ENCODE results near the gene CDC42SE2. TPM values are rescaled to one million over a fixed set of nuclear protein-coding genes. Genes with fewer than 3 reads are reported as not detected.

The CDC42SE2 gene
- total RNA-seq, 6 experiments from 2014 or later: 10.3 to 19.8 (median 15.0) TPM

GRCh38 chr5:131418846-131419245 is 155.0 kb downstream of the CDC42SE2 start:
- whole genome bisulfite sequencing (ENCODE audit: insufficient coverage, low coverage, low lambda C conversion rate, missing lambda C conversion rate): 87% methylated on average over 7 of the region's 7 CpGs
- TF ChIP-seq POLR2A (IDR thresholded peaks at IDR 0.05) (no peak), CTCF (IDR thresholded peaks at IDR 0.05) (no peak)

GRCh38 chr5:131419877-131420276 is 156.0 kb downstream of the CDC42SE2 start:
- Histone ChIP-seq H3K4me1 (no peaks in the 10 kb centered on the region), H3K4me3 (no peak overlapping the region), H3K36me3 (no peaks in the 10 kb centered on the region), H3K27me3 (no peaks in the 10 kb centered on the region), H3K9me3 (no peaks in the 10 kb centered on the region), H3K27ac (no peak overlapping the region)
- no peak for TF ChIP-seq POLR2A (IDR thresholded peaks at IDR 0.05)
- no peak for TF ChIP-seq CTCF (IDR thresholded peaks at IDR 0.05)
- ATAC-seq: no peak
- 90% methylated on average over 4 of the region's 4 CpGs for WGBS (ENCODE audit: insufficient coverage, low coverage, low lambda C conversion rate, missing lambda C conversion rate)
- DNase-seq: no peak
- intact Hi-C loops (cut with DNase I): no loop called here

More at GRCh38 chr5:131418846-131419245, 155.0 kb downstream of the CDC42SE2 start:
- DNase-seq (no peak), ATAC-seq (no peak)
- no peaks in the 10 kb centered on the region for H3K27me3 ChIP-seq
- no peaks in the 10 kb centered on the region for H3K9me3 ChIP-seq
- intact Hi-C loops (cut with DNase I): no loop called here
- H3K4me1 ChIP-seq: no peaks in the 10 kb centered on the region
- H3K36me3 ChIP-seq: no peaks in the 10 kb centered on the region
- H3K27ac ChIP-seq: no peak overlapping the region
- no peak overlapping the region for H3K4me3 ChIP-seq

GRCh38 chr5:131423056-131423455 is 159.2 kb downstream of the CDC42SE2 start:
- intact Hi-C loops (cut with DNase I): no loop called here
- Histone ChIP-seq H3K4me3 (no peak overlapping the region), H3K36me3 (peaks cover 0 to 8% (median 0%) of the 10 kb centered on the region in 4 donors), H3K4me1 (no peaks in the 10 kb centered on the region), H3K27ac (no peak overlapping the region), H3K27me3 (no peaks in the 10 kb centered on the region), H3K9me3 (no peaks in the 10 kb centered on the region)
- DNase-seq (no peak), ATAC-seq (peak; percentile 72 to 76 (median 74))
- TF ChIP-seq POLR2A (IDR thresholded peaks at IDR 0.05): no peak
- TF ChIP-seq CTCF (IDR thresholded peaks at IDR 0.05): peak; percentile 26 to 52 (median 44)
- 70% methylated on average over 2 of the region's 2 CpGs for WGBS (ENCODE audit: insufficient coverage, low coverage, low lambda C conversion rate, missing lambda C conversion rate)

GRCh38 chr5:131426011-131426410 is 162.2 kb downstream of the CDC42SE2 start:
- DNase-seq: no peak
- Histone ChIP-seq H3K27me3 (no peaks in the 10 kb centered on the region), H3K9me3 (no peaks in the 10 kb centered on the region), H3K27ac (no peak overlapping the region), H3K4me1 (no peaks in the 10 kb centered on the region), H3K4me3 (no peak overlapping the region), H3K36me3 (peaks cover 0 to 23% (median 10%) of the 10 kb centered on the region in 4 donors)
- TF ChIP-seq POLR2A (IDR thresholded peaks at IDR 0.05): no peak
- intact Hi-C loops (cut with DNase I): no loop called here
- WGBS (ENCODE audit: insufficient coverage, low coverage, low lambda C conversion rate, missing lambda C conversion rate): 90% methylated on average over 1 of the region's 1 CpG
- no peak for ATAC-seq

- TF ChIP-seq POLR2A (IDR thresholded peaks at IDR 0.05) (no peak), CTCF (IDR thresholded peaks at IDR 0.05) (no peak)
- no peaks in the 10 kb centered on the region for H3K9me3 ChIP-seq
- H3K36me3 ChIP-seq: peaks cover 0 to 49% (median 10%) of the 10 kb centered on the region in 4 donors
- intact Hi-C loops (cut with DNase I): no loop called here
- H3K4me1 ChIP-seq: no peaks in the 10 kb centered on the region
- H3K4me3 ChIP-seq: no peak overlapping the region
- 82% methylated on average over 1 of the region's 1 CpG for WGBS (ENCODE audit: insufficient coverage, low coverage, low lambda C conversion rate, missing lambda C conversion rate)
- H3K27ac ChIP-seq: no peak overlapping the region
- no peaks in the 10 kb centered on the region for H3K27me3 ChIP-seq
- no peak for DNase-seq
- ATAC-seq: no peak
Observed at GRCh38 chr5:131430794-131431193, 166.9 kb downstream of the CDC42SE2 start.

All from right lobe of liver (tissue), 6 donors.